ENCODE data around the gene PDE4B. TPM values are rescaled to one million over a fixed set of nuclear protein-coding genes. Genes with fewer than 3 reads are reported as not detected.
"Not testable (repeated sequence)": the region's sequence is repeated elsewhere in the genome, so short reads cannot be mapped to it uniquely, and the experiment has no call there.

Gene PDE4B
- total RNA-seq, 1 experiment from 2014 or later: 5.5 TPM

- Histone ChIP-seq H3K79me2 (ENCODE audit: low read length) (no peaks in the 10 kb centered on the region), H3K9me2 (replicated peaks; ENCODE audit: insufficient read depth, low read length) (no peaks in the 10 kb centered on the region; the same call in 1 of the 2 replicates), H3K36me3 (ENCODE audit: insufficient read depth, low read length) (no peaks in the 10 kb centered on the region), H3K27ac (ENCODE audit: low read length) (no peak overlapping the region), H3K9ac (ENCODE audit: low read length) (no peak overlapping the region), H4K20me1 (ENCODE audit: insufficient read depth, low read depth, low read length) (no peaks in the 10 kb centered on the region), H3K27me3 (ENCODE audit: low read length) (no peaks in the 10 kb centered on the region), H3K9me3 (ENCODE audit: low read length) (no peaks in the 10 kb centered on the region), H2AFZ (ENCODE audit: low read length) (no peak overlapping the region), H3K4me1 (ENCODE audit: low read length) (peaks cover 4% of the 10 kb centered on the region; the same call in 1 of the 2 replicates), H3K4me2 (ENCODE audit: low read depth, low read length, poor library complexity, severe bottlenecking) (no peak overlapping the region), H3K4me3 (ENCODE audit: low read length) (no peak overlapping the region)
- no peak for DNase-seq
Measured at GRCh38 chr1:66320231-66320630, 527.5 kb downstream of the PDE4B start.

DNA sequence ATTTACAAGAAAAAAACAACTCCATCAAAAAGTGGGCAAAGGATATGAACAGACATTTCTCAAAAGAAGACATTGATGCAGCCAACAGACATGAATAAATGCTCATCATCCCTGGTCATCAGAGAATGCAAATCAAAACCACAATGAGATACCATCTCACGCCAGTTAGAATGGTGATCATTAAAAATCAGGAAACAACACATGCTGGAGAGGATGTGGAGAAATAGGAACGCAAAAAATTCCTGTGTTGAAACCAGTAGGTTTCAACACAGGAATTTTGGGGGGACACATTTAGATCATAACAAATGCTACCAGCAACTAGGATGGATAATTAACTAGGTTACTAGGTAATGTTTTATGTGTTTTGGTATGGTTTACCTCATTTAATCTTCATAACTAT is 529.8 kb downstream of the PDE4B start:
- not testable (repeated sequence) for DNase-seq; H3K79me2 ChIP-seq (ENCODE audit: low read length); H3K36me3 ChIP-seq (ENCODE audit: insufficient read depth, low read length); H3K9me2 ChIP-seq (replicated peaks; ENCODE audit: insufficient read depth, low read length); H3K4me2 ChIP-seq (ENCODE audit: low read depth, low read length, poor library complexity, severe bottlenecking); H3K9ac ChIP-seq (ENCODE audit: low read length); H3K4me1 ChIP-seq (ENCODE audit: low read length); H3K27me3 ChIP-seq (ENCODE audit: low read length); H3K9me3 ChIP-seq (ENCODE audit: low read length); H3K27ac ChIP-seq (ENCODE audit: low read length); H3K4me3 ChIP-seq (ENCODE audit: low read length); H4K20me1 ChIP-seq (ENCODE audit: insufficient read depth, low read depth, low read length); H2AFZ ChIP-seq (ENCODE audit: low read length)

DNA sequence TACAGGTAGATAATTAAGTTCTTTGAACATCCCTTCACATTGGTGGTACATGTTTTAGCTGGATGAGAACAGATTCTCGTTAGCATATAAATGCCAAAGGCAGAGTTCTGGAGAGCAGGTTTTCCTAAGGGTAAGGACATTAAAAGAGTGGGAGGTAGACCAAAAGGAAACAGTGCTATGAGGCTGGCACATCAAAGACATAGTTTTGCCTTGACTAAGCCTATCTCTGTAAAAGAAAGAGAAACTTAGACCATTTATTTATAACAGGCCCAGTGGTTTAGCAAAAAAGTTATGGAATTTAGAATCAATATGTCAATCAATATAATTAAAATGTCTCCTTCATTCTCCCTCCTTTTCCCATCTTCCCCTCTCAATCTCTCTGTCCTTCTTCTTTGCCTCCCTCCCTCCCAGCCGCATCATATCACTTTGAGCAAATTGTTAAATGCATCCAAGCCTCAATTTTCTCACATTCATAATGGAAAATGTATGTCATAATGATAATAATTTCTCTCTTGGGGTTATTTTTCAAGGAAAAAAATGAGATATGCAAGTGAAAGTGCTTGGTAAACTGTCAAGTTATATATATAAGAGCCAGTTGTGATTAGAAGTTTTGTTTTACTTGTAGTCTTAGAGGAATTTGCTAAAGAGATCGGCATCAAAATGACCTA is 531.4 kb downstream of the PDE4B start:
- Histone ChIP-seq H3K27me3 (ENCODE audit: low read length) (no peaks in the 10 kb centered on the region), H3K9ac (ENCODE audit: low read length) (no peak overlapping the region), H3K4me2 (ENCODE audit: low read depth, low read length, poor library complexity, severe bottlenecking) (no peak overlapping the region), H3K4me3 (ENCODE audit: low read length) (no peak overlapping the region), H3K36me3 (ENCODE audit: insufficient read depth, low read length) (no peaks in the 10 kb centered on the region), H3K9me2 (replicated peaks; ENCODE audit: insufficient read depth, low read length) (no peaks in the 10 kb centered on the region), H3K9me3 (ENCODE audit: low read length) (no peaks in the 10 kb centered on the region), H3K79me2 (ENCODE audit: low read length) (no peaks in the 10 kb centered on the region), H4K20me1 (ENCODE audit: insufficient read depth, low read depth, low read length) (no peaks in the 10 kb centered on the region), H3K4me1 (ENCODE audit: low read length) (peaks cover 10% of the 10 kb centered on the region), H2AFZ (ENCODE audit: low read length) (no peak overlapping the region), H3K27ac (ENCODE audit: low read length) (no peak overlapping the region)
- DNase-seq: no peak

- DNase-seq: no peak
- no peak overlapping the region for H3K27ac ChIP-seq (ENCODE audit: low read length)
- no peaks in the 10 kb centered on the region for H3K36me3 ChIP-seq (ENCODE audit: insufficient read depth, low read length)
- H3K9me2 ChIP-seq (replicated peaks; ENCODE audit: insufficient read depth, low read length): no peaks in the 10 kb centered on the region
- H3K9me3 ChIP-seq (ENCODE audit: low read length): no peaks in the 10 kb centered on the region
- H3K4me2 ChIP-seq (ENCODE audit: low read depth, low read length, poor library complexity, severe bottlenecking): no peak overlapping the region
- no peak overlapping the region for H3K9ac ChIP-seq (ENCODE audit: low read length)
- no peak overlapping the region for H2AFZ ChIP-seq (ENCODE audit: low read length)
- H3K27me3 ChIP-seq (ENCODE audit: low read length): no peaks in the 10 kb centered on the region
- H3K4me1 ChIP-seq (ENCODE audit: low read length): peaks cover 12% of the 10 kb centered on the region
- H3K4me3 ChIP-seq (ENCODE audit: low read length): no peak overlapping the region
- H4K20me1 ChIP-seq (ENCODE audit: insufficient read depth, low read depth, low read length): no peaks in the 10 kb centered on the region
- no peaks in the 10 kb centered on the region for H3K79me2 ChIP-seq (ENCODE audit: low read length)
Measured at GRCh38 chr1:66325594-66326380, 533.1 kb downstream of the PDE4B start.

GRCh38 chr1:66326867-66327266 is 534.2 kb downstream of the PDE4B start:
- no peaks in the 10 kb centered on the region for H4K20me1 ChIP-seq (ENCODE audit: insufficient read depth, low read depth, low read length)
- H3K27me3 ChIP-seq (ENCODE audit: low read length): no peaks in the 10 kb centered on the region
- H3K4me2 ChIP-seq (ENCODE audit: low read depth, low read length, poor library complexity, severe bottlenecking): no peak overlapping the region
- H3K27ac ChIP-seq (ENCODE audit: low read length): no peak overlapping the region
- H3K9me2 ChIP-seq (replicated peaks; ENCODE audit: insufficient read depth, low read length): no peaks in the 10 kb centered on the region
- no peaks in the 10 kb centered on the region for H3K9me3 ChIP-seq (ENCODE audit: low read length)
- H3K9ac ChIP-seq (ENCODE audit: low read length): no peak overlapping the region
- H2AFZ ChIP-seq (ENCODE audit: low read length): no peak overlapping the region
- no peaks in the 10 kb centered on the region for H3K79me2 ChIP-seq (ENCODE audit: low read length)
- H3K36me3 ChIP-seq (ENCODE audit: insufficient read depth, low read length): no peaks in the 10 kb centered on the region
- no peak for DNase-seq
- H3K4me3 ChIP-seq (ENCODE audit: low read length): no peak overlapping the region
- peaks cover 22% of the 10 kb centered on the region for H3K4me1 ChIP-seq (ENCODE audit: low read length)

DNA sequence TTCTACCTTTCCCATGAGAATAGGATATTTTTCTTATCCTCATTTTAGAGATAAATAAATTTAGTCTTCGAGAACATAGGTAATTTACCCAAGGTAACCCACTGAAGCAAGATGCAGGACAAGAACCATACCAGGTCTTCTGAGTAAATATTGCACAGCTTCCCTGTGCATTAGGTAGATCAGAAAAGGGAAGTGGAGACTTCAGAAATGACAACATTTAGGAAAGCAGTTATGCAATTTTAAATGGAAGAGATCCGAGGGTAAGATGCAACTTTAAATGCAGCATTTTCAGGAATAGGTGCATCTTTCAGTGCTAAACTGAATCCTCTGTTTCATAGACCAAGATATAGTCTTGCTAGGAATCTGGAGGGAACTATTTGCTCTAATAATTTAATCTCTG is 534.9 kb downstream of the PDE4B start:
- peaks cover 28% of the 10 kb centered on the region for H3K4me1 ChIP-seq (ENCODE audit: low read length)
- no peak overlapping the region for H3K4me3 ChIP-seq (ENCODE audit: low read length)
- H3K4me2 ChIP-seq (ENCODE audit: low read depth, low read length, poor library complexity, severe bottlenecking): no peak overlapping the region
- H3K36me3 ChIP-seq (ENCODE audit: insufficient read depth, low read length): no peaks in the 10 kb centered on the region
- H3K27me3 ChIP-seq (ENCODE audit: low read length): no peaks in the 10 kb centered on the region
- no peaks in the 10 kb centered on the region for H3K79me2 ChIP-seq (ENCODE audit: low read length)
- no peaks in the 10 kb centered on the region for H3K9me2 ChIP-seq (replicated peaks; ENCODE audit: insufficient read depth, low read length)
- no peak overlapping the region for H3K9ac ChIP-seq (ENCODE audit: low read length)
- no peak overlapping the region for H3K27ac ChIP-seq (ENCODE audit: low read length)
- DNase-seq: no peak
- H2AFZ ChIP-seq (ENCODE audit: low read length): no peak overlapping the region
- H4K20me1 ChIP-seq (ENCODE audit: insufficient read depth, low read depth, low read length): no peaks in the 10 kb centered on the region
- H3K9me3 ChIP-seq (ENCODE audit: low read length): no peaks in the 10 kb centered on the region

GRCh38 chr1:66328896-66329295 is 536.2 kb downstream of the PDE4B start:
- H3K79me2 ChIP-seq (ENCODE audit: low read length): no peaks in the 10 kb centered on the region
- peaks cover 41% of the 10 kb centered on the region for H3K4me1 ChIP-seq (ENCODE audit: low read length)
- H3K9ac ChIP-seq (ENCODE audit: low read length): no peak overlapping the region
- no peak for DNase-seq
- H3K36me3 ChIP-seq (ENCODE audit: insufficient read depth, low read length): no peaks in the 10 kb centered on the region
- no peak overlapping the region for H3K4me2 ChIP-seq (ENCODE audit: low read depth, low read length, poor library complexity, severe bottlenecking)
- H3K27me3 ChIP-seq (ENCODE audit: low read length): no peaks in the 10 kb centered on the region
- no peak overlapping the region for H2AFZ ChIP-seq (ENCODE audit: low read length)
- no peak overlapping the region for H3K4me3 ChIP-seq (ENCODE audit: low read length)
- no peak overlapping the region for H3K27ac ChIP-seq (ENCODE audit: low read length)
- no peaks in the 10 kb centered on the region for H4K20me1 ChIP-seq (ENCODE audit: insufficient read depth, low read depth, low read length)
- no peaks in the 10 kb centered on the region for H3K9me3 ChIP-seq (ENCODE audit: low read length)
- H3K9me2 ChIP-seq (replicated peaks; ENCODE audit: insufficient read depth, low read length): no peaks in the 10 kb centered on the region

DNA sequence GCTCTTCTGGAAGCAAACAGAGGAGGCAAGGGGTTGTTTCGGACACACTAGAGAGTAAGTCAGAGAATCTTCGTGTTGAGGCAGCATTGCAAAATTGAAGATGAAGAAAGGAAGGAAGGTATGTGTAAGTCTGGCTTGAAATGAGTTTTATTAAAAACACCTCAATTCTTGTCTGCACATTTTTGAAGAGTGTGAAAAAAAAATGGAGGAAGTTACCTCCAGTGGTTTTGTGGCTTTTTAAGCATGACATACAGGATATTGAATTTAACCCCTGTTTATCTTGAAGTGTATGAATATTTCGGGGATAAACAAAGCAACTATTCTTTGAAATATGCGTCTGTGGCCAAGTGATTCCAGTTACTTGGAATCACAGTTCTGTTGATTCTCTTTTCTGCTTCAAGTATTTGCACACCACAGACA is 538.0 kb downstream of the PDE4B start:
- Histone ChIP-seq H3K9me2 (replicated peaks; ENCODE audit: insufficient read depth, low read length) (no peaks in the 10 kb centered on the region), H2AFZ (ENCODE audit: low read length) (no peak overlapping the region), H4K20me1 (ENCODE audit: insufficient read depth, low read depth, low read length) (no peaks in the 10 kb centered on the region), H3K4me3 (ENCODE audit: low read length) (no peak overlapping the region), H3K9ac (ENCODE audit: low read length) (no peak overlapping the region), H3K4me1 (ENCODE audit: low read length) (peaks cover 58% of the 10 kb centered on the region), H3K36me3 (ENCODE audit: insufficient read depth, low read length) (no peaks in the 10 kb centered on the region), H3K79me2 (ENCODE audit: low read length) (no peaks in the 10 kb centered on the region), H3K27ac (ENCODE audit: low read length) (no peak overlapping the region), H3K4me2 (ENCODE audit: low read depth, low read length, poor library complexity, severe bottlenecking) (peak overlapping the region; percentile 67), H3K9me3 (ENCODE audit: low read length) (no peaks in the 10 kb centered on the region), H3K27me3 (ENCODE audit: low read length) (no peaks in the 10 kb centered on the region)
- no peak for DNase-seq
